Liver (tissue), 3 donors: ENCODE measurements around the gene POMC.

Experiments used
- GABPA ChIP-seq, 2 donors: IDR thresholded peaks in 1 of 2; conservative IDR thresholded peaks in 1 of 2; 2 replicates each; pipeline ENCODE4 v1.6.1; 2016; ENCODE audit warnings: antibody characterized with exemption in 2 of 2, mild to moderate bottlenecking in 1 of 2, moderate library complexity in 1 of 2
- JUND ChIP-seq, 2 donors: IDR thresholded peaks; 2 replicates each; pipeline ENCODE4 v1.6.1; 2016; ENCODE audit warnings: antibody characterized with exemption in 2 of 2
- REST ChIP-seq: IDR thresholded peaks from 2 replicates; pipeline ENCODE4 v1.6.1; 2016; ENCODE audit warnings: antibody characterized with exemption, mild to moderate bottlenecking
- TF ChIP-seq, protein P1 (sequence below): fragments of 150-350 bp; IDR thresholded peaks from 2 replicates; pipeline ENCODE4 v1.5.1; 2017; ENCODE audit warnings: improper control_type of control experiment, low read depth, low read length; ENCODE audit not compliant: missing input control
- TF ChIP-seq, protein P2 (sequence below): IDR thresholded peaks from 2 replicates; pipeline ENCODE4 v1.6.1; 2016; ENCODE audit warnings: antibody characterized with exemption
- TF ChIP-seq, protein P3 (sequence below): IDR thresholded peaks from 2 replicates; pipeline ENCODE4 v1.6.1; 2016; ENCODE audit warnings: antibody characterized with exemption
- donor health status: healthy.
- donor health status: healthy.

DNA sequence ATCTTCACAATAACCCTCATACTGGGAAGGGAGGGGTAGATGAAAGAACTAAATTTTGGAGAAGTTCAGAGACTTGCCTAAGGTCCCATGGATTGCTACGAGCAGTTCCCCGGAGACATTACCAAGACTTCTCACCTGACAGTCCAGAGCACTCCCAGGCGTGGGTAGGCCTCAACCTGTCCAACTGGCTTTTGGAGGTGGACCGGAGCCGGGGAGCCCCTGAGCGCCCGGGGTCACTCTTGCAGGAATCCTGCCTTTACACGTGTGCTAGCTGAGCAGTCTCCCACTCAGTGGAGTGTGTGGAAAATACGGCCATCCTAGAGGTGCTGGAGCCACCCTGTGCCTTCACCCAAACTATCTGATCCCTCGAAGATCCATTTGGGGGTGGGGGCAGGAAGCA, 8.0 kb downstream of the POMC start:
- no peak for TF ChIP-seq JUND (IDR thresholded peaks at IDR 0.05)
- TF ChIP-seq, protein P1, sequence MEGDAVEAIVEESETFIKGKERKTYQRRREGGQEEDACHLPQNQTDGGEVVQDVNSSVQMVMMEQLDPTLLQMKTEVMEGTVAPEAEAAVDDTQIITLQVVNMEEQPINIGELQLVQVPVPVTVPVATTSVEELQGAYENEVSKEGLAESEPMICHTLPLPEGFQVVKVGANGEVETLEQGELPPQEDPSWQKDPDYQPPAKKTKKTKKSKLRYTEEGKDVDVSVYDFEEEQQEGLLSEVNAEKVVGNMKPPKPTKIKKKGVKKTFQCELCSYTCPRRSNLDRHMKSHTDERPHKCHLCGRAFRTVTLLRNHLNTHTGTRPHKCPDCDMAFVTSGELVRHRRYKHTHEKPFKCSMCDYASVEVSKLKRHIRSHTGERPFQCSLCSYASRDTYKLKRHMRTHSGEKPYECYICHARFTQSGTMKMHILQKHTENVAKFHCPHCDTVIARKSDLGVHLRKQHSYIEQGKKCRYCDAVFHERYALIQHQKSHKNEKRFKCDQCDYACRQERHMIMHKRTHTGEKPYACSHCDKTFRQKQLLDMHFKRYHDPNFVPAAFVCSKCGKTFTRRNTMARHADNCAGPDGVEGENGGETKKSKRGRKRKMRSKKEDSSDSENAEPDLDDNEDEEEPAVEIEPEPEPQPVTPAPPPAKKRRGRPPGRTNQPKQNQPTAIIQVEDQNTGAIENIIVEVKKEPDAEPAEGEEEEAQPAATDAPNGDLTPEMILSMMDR, result no peak
- TF ChIP-seq, protein P2, sequence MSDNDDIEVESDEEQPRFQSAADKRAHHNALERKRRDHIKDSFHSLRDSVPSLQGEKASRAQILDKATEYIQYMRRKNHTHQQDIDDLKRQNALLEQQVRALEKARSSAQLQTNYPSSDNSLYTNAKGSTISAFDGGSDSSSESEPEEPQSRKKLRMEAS, result no peak
- no peak for TF ChIP-seq GABPA (IDR thresholded peaks at IDR 0.05 in 1 of 2, conservative IDR thresholded peaks at IDR 0.05 in 1 of 2)
- TF ChIP-seq REST, result no peak
- TF ChIP-seq, protein P3, sequence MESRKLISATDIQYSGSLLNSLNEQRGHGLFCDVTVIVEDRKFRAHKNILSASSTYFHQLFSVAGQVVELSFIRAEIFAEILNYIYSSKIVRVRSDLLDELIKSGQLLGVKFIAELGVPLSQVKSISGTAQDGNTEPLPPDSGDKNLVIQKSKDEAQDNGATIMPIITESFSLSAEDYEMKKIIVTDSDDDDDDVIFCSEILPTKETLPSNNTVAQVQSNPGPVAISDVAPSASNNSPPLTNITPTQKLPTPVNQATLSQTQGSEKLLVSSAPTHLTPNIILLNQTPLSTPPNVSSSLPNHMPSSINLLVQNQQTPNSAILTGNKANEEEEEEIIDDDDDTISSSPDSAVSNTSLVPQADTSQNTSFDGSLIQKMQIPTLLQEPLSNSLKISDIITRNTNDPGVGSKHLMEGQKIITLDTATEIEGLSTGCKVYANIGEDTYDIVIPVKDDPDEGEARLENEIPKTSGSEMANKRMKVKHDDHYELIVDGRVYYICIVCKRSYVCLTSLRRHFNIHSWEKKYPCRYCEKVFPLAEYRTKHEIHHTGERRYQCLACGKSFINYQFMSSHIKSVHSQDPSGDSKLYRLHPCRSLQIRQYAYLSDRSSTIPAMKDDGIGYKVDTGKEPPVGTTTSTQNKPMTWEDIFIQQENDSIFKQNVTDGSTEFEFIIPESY, result no peak
